Neural cell (in vitro differentiated cells): ENCODE measurements around the gene CPSF3. TPM values are rescaled to one million over a fixed set of nuclear protein-coding genes. Genes with fewer than 3 reads are reported as not detected.

Experiments
- H2AFZ ChIP-seq: fragments of 200-600, 300-800 bp; sonication (generic), shearing (Covaris generic); 2 replicates; pipeline ENCODE4 v1.6.0; 2014; ENCODE audit warnings: low read depth, mild to moderate bottlenecking, antibody characterized with exemption, low read length, moderate library complexity
- H3F3A ChIP-seq: fragments of 200-600 bp; shearing (Covaris generic); 2 replicates; pipeline ENCODE4 v1.6.1; 2016; ENCODE audit warnings: mild to moderate bottlenecking, moderate library complexity, mixed read lengths, antibody characterized with exemption, low read length; ENCODE audit not compliant: insufficient read depth, poor library complexity, severe bottlenecking
- H3K27ac ChIP-seq: fragments of 200-600, 300-800 bp; sonication (generic), shearing (Covaris generic); 2 replicates; pipeline ENCODE4 v1.5.1; 2014; ENCODE audit warnings: mild to moderate bottlenecking, low read length, moderate library complexity
- H3K27me3 ChIP-seq: fragments of 300-800, 200-600 bp; sonication (generic), shearing (Covaris generic); 2 replicates; pipeline ENCODE4 v1.6.0; 2014; ENCODE audit warnings: mild to moderate bottlenecking, low read depth, low read length, moderate library complexity; ENCODE audit not compliant: insufficient read depth
- H3K36me3 ChIP-seq: fragments of 300-800, 200-600 bp; sonication (generic), shearing (Covaris generic); 2 replicates; pipeline ENCODE4 v1.5.1; 2014; ENCODE audit warnings: mild to moderate bottlenecking, antibody characterized with exemption, low read length, moderate library complexity; ENCODE audit not compliant: insufficient read depth
- H3K4me2 ChIP-seq: fragments of 300-800, 200-600 bp; sonication (generic), shearing (Covaris generic); 2 replicates; pipeline ENCODE4 v1.6.0; 2014; ENCODE audit warnings: mild to moderate bottlenecking, low read length
- H3K4me3 ChIP-seq: fragments of 300-800, 200-600 bp; sonication (generic), shearing (Covaris generic); 2 replicates; pipeline ENCODE4 v1.5.1; 2014; ENCODE audit warnings: mild to moderate bottlenecking, low read length, moderate library complexity
- H3K79me2 ChIP-seq: fragments of 200-600 bp; shearing (Covaris generic); replicated peaks from 2 replicates; pipeline ENCODE4 v1.6.0; 2014; ENCODE audit warnings: mild to moderate bottlenecking, low read length, moderate library complexity; ENCODE audit not compliant: insufficient read depth
- H3K9ac ChIP-seq: fragments of 300-800, 200-600 bp; sonication (generic), shearing (Covaris generic); 2 replicates; pipeline ENCODE4 v1.6.1; 2016; ENCODE audit warnings: mild to moderate bottlenecking, low read length, mixed read lengths
- H3K9me2 ChIP-seq: fragments of 200-600 bp; shearing (Covaris generic); 2 replicates; pipeline ENCODE4 v1.6.1; 2016; ENCODE audit warnings: mild to moderate bottlenecking, low read length, mixed read lengths; ENCODE audit not compliant: insufficient read depth
- H3K9me3 ChIP-seq: fragments of 200-600, 300-800 bp; sonication (generic), shearing (Covaris generic); 2 replicates; pipeline ENCODE4 v1.6.1; 2016; ENCODE audit warnings: mild to moderate bottlenecking, mixed run types, low read length, moderate library complexity, mixed read lengths
- H4K20me1 ChIP-seq: fragments of 200-600 bp; shearing (Covaris generic); 2 replicates; pipeline ENCODE4 v1.6.1; 2016; ENCODE audit warnings: mild to moderate bottlenecking, mixed run types; ENCODE audit not compliant: insufficient read depth
- EZH2 ChIP-seq: fragments of 200-600, 300-800 bp; shearing (Covaris generic), sonication (generic); IDR thresholded peaks from 2 replicates; pipeline ENCODE4 v1.6.1; 2014; ENCODE audit warnings: antibody characterized with exemption, low read length, borderline replicate concordance, mild to moderate bottlenecking; ENCODE audit not compliant: insufficient read depth, poor library complexity, severe bottlenecking
- MXI1 ChIP-seq: fragments of 450-650 bp; conservative IDR thresholded peaks from 2 replicates; pipeline ENCODE4 v1.6.1; 2014; ENCODE audit warnings: antibody characterized with exemption, mild to moderate bottlenecking; ENCODE audit not compliant: poor library complexity, severe bottlenecking
- POLR2AphosphoS5 ChIP-seq: IDR thresholded peaks from 2 replicates; pipeline ENCODE4 v1.6.1; 2012
- RAD21 ChIP-seq: fragments of 450-650 bp; conservative IDR thresholded peaks from 2 replicates; pipeline ENCODE4 v1.6.1; 2014; ENCODE audit warnings: antibody characterized with exemption, mild to moderate bottlenecking, moderate library complexity
- TAF1 ChIP-seq: IDR thresholded peaks from 2 replicates; pipeline ENCODE4 v1.6.1; 2012; ENCODE audit warnings: low read depth
- polyA plus RNA-seq: library from polyadenylated mRNA; depleted of rRNA; stranded (reverse); fragments of >200 nt; gene quantifications from 2 replicates; pipeline ENCODE4 v1.2.3, GENCODE V29; 2014
- TF ChIP-seq, protein P1 (sequence below): IDR thresholded peaks from 2 replicates; pipeline ENCODE4 v1.6.1; 2012; ENCODE audit warnings: borderline replicate concordance
- TF ChIP-seq, protein P2 (sequence below): fragments of 450-650 bp; IDR thresholded peaks from 2 replicates; pipeline ENCODE4 v1.5.1; 2014; ENCODE audit warnings: antibody characterized with exemption, mild to moderate bottlenecking, moderate library complexity; ENCODE audit not compliant: poor library complexity, severe bottlenecking

CPSF3 gene
- polyA plus RNA-seq, 1 donor from 2014 or later = 56.0 TPM

DNA sequence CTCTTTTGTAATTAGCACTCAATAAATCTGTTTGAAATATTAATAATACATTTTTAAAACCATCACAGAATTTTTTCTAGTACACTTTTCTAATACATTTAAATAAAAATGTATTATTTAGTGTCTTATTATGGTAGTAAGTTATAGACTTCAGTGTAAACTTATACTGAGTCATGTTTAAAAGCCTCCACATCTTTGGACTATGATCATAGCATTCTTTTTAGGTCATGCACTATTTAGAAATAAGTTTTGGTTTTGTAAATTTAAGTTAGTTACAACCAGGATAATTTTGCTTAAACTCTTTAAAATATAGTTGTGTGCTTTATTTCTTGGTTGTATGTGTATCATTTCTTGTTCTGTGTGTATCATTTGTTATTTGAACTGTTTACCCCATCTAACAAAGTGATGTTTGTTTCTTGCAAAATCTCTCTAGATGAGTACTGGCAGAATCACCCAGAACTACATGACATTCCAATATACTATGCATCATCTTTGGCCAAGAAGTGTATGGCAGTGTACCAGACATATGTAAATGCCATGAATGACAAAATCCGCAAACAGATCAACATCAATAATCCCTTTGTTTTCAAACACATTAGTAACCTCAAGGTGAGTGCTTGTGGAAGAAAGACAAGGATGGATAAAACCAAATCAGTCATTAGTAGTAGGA, 16.7 kb downstream of the CPSF3 start:
- Histone ChIP-seq H3K9ac (no peak overlapping the region), H3F3A (no peaks in the 10 kb centered on the region), H4K20me1 (no peaks in the 10 kb centered on the region), H3K9me3 (no peaks in the 10 kb centered on the region), H3K79me2 (no peaks in the 10 kb centered on the region), H3K9me2 (no peaks in the 10 kb centered on the region), H3K4me3 (no peak overlapping the region), H3K36me3 (peaks cover 12% of the 10 kb centered on the region), H3K27ac (no peak overlapping the region), H2AFZ (no peak overlapping the region), H3K27me3 (no peaks in the 10 kb centered on the region), H3K4me2 (no peak overlapping the region)
- TF ChIP-seq POLR2AphosphoS5 (no peak), TAF1 (no peak)

DNA sequence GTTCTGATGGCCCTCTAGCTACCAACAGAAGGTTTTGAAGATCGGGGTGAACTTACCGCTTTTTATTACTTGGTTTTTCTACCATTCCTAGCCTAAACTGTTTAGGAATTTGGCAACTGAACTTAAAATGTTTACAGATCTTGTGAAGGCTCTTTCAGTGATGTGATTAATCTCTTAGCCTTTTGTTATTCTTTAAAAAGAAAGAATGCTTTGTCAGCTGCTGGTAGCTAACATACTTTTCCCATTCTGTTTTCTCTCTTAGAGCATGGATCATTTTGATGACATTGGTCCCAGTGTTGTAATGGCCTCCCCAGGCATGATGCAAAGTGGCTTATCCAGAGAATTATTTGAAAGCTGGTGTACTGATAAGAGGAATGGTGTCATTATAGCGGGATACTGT, 18.1 kb downstream of the CPSF3 start:
- H3K79me2 ChIP-seq = no peaks in the 10 kb centered on the region
- H2AFZ ChIP-seq = no peak overlapping the region
- H3K9me2 ChIP-seq = no peaks in the 10 kb centered on the region
- H3K27ac ChIP-seq = no peak overlapping the region
- no peak overlapping the region for H3K4me2 ChIP-seq
- no peaks in the 10 kb centered on the region for H3F3A ChIP-seq
- peaks cover 12% of the 10 kb centered on the region for H3K36me3 ChIP-seq
- no peaks in the 10 kb centered on the region for H3K9me3 ChIP-seq
- H3K27me3 ChIP-seq = no peaks in the 10 kb centered on the region
- H3K9ac ChIP-seq = no peak overlapping the region
- H3K4me3 ChIP-seq = no peak overlapping the region
- no peaks in the 10 kb centered on the region for H4K20me1 ChIP-seq
- TF ChIP-seq, protein P1, sequence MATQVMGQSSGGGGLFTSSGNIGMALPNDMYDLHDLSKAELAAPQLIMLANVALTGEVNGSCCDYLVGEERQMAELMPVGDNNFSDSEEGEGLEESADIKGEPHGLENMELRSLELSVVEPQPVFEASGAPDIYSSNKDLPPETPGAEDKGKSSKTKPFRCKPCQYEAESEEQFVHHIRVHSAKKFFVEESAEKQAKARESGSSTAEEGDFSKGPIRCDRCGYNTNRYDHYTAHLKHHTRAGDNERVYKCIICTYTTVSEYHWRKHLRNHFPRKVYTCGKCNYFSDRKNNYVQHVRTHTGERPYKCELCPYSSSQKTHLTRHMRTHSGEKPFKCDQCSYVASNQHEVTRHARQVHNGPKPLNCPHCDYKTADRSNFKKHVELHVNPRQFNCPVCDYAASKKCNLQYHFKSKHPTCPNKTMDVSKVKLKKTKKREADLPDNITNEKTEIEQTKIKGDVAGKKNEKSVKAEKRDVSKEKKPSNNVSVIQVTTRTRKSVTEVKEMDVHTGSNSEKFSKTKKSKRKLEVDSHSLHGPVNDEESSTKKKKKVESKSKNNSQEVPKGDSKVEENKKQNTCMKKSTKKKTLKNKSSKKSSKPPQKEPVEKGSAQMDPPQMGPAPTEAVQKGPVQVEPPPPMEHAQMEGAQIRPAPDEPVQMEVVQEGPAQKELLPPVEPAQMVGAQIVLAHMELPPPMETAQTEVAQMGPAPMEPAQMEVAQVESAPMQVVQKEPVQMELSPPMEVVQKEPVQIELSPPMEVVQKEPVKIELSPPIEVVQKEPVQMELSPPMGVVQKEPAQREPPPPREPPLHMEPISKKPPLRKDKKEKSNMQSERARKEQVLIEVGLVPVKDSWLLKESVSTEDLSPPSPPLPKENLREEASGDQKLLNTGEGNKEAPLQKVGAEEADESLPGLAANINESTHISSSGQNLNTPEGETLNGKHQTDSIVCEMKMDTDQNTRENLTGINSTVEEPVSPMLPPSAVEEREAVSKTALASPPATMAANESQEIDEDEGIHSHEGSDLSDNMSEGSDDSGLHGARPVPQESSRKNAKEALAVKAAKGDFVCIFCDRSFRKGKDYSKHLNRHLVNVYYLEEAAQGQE = no peak
- TF ChIP-seq RAD21 = no peak
- TF ChIP-seq, protein P2, sequence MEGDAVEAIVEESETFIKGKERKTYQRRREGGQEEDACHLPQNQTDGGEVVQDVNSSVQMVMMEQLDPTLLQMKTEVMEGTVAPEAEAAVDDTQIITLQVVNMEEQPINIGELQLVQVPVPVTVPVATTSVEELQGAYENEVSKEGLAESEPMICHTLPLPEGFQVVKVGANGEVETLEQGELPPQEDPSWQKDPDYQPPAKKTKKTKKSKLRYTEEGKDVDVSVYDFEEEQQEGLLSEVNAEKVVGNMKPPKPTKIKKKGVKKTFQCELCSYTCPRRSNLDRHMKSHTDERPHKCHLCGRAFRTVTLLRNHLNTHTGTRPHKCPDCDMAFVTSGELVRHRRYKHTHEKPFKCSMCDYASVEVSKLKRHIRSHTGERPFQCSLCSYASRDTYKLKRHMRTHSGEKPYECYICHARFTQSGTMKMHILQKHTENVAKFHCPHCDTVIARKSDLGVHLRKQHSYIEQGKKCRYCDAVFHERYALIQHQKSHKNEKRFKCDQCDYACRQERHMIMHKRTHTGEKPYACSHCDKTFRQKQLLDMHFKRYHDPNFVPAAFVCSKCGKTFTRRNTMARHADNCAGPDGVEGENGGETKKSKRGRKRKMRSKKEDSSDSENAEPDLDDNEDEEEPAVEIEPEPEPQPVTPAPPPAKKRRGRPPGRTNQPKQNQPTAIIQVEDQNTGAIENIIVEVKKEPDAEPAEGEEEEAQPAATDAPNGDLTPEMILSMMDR = no peak
- no peak for TF ChIP-seq TAF1
- TF ChIP-seq EZH2 = no peak
- no peak for TF ChIP-seq POLR2AphosphoS5
- TF ChIP-seq MXI1 = no peak

DNA sequence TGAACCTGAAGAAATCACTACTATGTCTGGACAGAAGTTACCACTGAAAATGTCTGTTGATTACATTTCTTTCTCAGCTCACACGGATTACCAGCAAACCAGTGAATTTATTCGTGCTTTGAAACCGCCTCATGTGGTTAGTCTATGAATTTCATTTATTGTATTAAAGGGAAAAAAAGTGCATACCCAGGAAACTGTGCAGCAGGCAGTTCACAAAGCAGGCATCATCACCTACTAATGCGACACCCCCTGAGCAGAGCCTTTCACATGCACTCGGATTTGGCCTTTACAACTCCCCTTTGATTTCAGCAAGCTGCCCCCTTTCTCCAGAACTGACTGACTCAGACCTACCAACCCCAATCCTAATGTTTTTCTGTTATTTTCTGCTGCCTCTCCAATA, 20.1 kb downstream of the CPSF3 start:
- no peaks in the 10 kb centered on the region for H3K9me2 ChIP-seq
- no peak overlapping the region for H3K4me2 ChIP-seq
- no peaks in the 10 kb centered on the region for H3K79me2 ChIP-seq
- H3K4me3 ChIP-seq = no peak overlapping the region
- H4K20me1 ChIP-seq = no peaks in the 10 kb centered on the region
- H3K27me3 ChIP-seq = no peaks in the 10 kb centered on the region
- H3K36me3 ChIP-seq = no peaks in the 10 kb centered on the region
- H3K9ac ChIP-seq = no peak overlapping the region
- H3K9me3 ChIP-seq = no peaks in the 10 kb centered on the region
- no peaks in the 10 kb centered on the region for H3F3A ChIP-seq
- no peak overlapping the region for H3K27ac ChIP-seq
- TF ChIP-seq, protein P1 = no peak
- TF ChIP-seq RAD21 = no peak
- no peak overlapping the region for H2AFZ ChIP-seq
